HG03196 (cell line): ENCODE data around the gene TRA2B.

Source experiments
- ATAC-seq: cut with Tn5 transposase; IDR thresholded peaks from one replicate; pipeline ENCODE4 v1.9.1; 2021; ENCODE audit not compliant: unreplicated experiment

The TRA2B gene

DNA sequence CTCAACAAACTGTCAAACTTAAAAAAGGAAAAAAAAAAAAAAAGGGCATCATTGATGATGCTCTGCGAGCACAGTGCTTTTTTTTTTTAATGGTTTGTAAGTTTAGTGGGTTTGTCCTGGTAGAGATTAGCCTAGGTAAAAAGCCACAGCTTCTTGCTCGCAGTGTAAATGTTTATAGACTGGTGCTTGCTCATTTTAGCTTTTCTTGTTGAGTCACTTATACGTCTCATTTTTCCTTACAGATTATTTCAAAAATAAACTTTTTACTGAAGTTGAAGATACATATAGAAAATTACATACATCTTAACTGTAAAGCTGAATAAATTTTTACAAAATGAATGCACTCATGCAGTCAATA, 16.5 kb upstream of the TRA2B start:
- ATAC-seq: no peak

DNA sequence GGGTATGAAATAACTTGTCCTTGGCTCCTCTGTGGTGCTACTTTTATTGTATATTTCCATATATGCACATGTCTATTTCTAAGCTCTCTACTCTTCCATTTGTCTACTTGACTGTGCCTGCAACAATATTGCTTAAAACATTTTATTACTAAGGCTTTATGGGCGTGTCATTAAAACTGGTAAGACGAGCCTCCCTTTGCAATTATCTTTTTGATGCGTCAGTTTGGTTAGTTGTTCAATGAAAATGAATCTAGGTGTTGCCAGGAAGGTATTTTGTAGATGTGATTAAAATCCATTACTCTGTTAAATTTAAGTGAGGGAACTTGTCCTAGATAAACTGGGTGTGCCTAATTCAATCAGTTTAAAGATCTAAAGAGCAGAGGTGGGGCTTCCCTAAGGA, 12.9 kb upstream of the TRA2B start:
- ATAC-seq: no peak

DNA sequence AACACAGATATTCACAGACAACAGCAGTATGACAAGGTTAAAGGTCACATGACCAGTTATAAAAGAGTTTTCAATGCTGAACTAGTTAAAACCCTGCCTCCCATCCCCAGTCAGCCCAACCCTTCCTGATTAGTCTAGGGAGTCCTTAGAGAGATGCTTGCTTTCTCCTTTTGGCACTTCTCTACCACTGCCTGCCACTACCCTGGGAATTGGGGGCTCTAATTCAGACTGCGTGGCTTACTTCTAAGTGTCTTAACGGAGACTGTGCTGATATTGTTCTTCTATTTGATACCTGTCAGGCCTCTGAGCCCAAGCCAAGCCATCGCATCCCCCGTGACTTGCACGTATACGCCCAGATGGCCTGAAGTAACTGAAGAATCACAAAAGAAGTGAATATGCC, 11.7 kb upstream of the TRA2B start:
- no peak for ATAC-seq

DNA sequence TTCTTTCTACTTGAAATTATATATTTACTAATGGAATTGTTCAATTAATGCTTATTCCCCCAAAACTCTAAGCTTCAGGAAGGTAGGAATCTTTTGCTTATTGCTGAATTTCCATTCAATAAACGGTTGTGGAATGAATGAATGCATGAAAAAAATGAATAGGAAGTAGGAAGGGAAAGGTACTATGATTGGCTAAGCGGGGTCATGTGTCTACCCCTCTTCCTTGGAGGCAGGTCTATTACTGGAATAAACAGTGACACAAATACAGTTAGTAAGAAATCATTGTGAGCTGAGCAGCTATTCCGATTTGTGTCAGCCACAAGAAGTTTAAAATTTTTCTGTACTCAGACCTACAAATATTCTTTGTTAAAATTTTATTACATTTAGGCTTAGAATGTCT, 10.5 kb upstream of the TRA2B start:
- ATAC-seq: no peak

DNA sequence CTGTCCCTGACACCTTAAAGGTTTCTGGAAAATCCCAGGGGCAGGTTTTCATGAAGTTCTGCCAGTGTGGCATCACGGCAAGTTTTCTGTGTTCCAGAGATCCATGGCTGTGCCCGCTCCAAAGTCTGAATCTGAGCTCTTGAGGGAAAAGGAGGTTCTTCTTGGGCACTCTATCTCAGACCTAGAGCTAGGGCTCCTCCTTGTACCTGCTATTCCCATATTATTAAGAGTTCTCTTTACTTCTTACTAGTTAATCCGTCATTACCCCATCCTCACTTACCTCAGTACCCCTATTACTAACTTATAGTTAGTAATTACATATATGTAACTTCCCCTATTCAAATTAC, 5.9 kb upstream of the TRA2B start:
- ATAC-seq: no peak

DNA sequence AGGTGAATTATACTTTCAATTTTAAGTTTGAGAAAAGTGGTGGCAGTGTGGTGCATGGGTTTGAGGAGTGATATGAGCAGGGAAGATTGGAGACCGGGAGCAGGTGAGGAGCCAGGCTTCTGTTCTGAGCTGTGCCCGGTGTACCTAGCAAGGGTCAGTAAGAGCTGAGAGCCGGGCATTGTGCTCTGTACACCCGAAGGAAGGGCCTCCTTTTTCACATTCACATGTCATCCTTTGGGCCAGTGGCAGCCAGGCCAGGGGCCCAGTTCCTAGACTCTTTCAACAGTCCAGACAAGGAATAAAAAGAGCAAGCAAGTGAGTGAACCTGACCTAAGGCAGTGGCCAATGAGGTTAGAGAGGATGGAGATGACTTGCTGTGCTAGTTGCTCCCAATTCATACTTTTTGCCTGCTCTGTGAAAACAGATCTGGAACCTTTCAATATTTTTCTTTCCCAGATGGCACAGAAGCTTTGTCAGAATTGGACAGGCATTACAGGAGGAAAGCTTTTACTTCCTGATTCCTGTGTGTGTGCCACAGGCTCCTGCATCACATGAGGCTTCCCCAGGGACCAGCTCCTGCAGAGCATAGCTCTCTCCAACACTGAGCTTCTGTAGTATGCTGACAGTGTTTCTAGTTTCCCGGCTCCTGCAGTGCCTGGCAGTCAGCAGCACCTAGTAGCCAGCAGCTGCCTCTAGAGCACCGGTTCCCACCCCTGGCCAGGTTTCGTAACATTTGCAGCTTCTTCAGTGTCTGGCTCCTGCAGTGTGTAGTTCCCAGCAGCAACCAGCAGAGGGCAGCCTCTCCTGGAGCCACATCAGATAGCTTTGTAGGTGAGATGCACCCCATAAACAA, 5.3 kb upstream of the TRA2B start:
- peak; percentile 88 for ATAC-seq

DNA sequence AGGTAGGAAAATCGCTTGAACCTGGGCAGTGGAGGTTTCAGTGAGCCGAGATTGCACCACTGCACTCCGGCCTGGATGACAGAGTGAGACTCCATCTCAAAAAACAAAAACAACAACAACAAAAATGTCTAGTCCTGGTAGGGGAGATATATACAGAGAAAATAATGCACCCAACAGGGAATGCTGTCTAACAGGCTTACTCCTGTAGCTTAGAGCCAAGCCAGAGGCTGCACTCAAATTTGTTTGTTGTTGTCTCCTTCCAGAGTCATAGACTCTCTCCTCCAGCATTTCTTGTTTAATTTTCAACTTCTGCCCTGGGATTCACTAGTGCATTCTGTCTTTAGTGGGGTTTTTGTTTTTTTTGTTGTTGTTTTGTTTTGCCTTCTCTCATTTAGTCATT, 4.6 kb upstream of the TRA2B start:
- no peak for ATAC-seq

DNA sequence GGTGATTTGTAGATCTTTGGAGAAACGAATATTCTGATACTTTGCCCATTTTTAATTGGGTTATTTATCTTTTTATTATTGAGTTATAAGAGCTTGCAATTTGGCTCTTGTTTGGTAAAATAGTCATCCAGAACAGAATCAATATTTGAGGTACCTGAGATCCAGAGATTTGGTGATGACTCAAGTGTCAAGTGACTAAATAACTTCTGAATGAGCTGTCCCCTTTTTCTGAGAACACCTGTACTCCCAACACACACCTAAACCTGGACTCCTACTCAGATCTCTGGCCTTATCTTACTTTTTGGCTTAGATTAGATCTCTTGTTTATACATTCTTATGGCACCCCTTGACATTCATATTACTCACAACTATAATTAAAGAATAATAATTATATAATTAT, 3.1 kb upstream of the TRA2B start:
- ATAC-seq: no peak

DNA sequence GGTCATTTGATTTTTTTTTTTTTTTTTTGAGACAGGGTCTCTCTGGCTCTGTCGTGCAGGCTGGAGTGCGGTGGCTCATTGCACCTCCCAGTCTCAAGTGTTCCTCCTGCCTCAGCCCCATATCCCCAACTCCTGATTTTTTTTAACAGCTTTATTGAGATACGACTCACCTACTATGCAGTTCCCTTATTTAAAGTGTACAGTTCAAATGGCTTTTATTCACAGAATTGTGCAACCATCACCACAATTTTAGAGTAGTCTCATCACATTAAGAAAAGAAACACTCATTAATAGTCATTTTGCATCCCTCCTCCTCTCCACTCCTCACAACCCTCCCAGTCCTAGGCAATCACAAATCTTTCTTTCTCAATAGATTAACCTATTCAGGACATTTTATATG, 1.9 kb upstream of the TRA2B start:
- ATAC-seq: no peak

DNA sequence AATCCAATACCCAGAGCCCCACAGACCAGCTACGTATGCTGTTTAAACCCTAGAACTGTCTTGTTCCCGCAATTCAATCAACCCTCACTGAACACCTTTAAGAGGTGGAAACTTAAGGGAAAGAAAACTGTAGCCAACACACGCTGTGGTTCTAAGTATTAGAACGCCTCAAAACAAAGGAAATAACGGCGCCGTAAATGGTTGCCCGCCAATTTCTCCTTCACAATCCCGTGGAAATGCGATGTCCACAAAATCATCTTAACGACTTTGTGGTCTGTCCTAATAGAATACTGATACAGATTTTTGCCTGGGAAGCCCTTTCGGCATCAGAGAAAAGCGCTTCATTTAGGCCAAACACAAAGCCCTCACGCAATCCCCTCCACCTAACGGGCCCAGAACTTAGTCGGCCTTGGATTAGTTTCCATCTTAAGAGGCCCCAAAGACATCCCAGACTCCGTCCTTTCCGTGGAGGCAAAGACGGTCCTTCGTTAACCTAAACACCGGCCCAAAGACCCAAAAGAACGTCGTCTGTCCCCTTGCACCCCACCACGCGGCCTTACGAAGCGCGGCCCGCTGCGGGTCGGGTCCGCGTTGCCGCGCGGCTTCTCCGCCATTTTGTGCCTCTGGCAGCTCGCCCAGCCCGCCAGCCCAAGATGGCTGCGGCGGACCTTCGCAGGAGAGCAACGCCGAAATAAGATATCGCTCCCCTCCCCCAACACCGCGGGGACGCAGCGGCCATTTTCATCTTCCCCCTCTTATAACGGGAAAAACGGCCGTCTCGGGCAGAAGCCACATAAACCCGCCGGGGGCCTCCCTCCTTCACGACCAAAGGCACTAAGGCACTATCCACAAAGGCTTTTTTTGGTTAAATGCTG, 763 bp downstream of the TRA2B start:
- peak; percentile 49 for ATAC-seq

DNA sequence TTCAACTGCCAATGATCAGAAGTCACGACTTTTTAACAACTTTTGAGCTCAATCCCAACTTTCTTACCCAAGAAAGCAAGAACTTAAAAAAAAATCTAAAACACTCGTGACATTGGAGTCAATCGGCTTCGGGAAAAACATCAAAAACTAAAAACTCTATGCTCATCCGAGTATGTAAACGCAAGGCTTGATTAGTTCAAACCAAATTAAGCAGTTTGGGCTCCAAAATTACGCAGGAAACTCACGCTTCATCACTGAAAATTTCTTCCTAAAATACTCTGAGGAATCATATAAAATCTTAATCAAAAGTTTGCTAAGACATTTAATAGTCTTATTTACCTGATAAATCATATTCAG, 1.6 kb downstream of the TRA2B start:
- ATAC-seq: no peak

DNA sequence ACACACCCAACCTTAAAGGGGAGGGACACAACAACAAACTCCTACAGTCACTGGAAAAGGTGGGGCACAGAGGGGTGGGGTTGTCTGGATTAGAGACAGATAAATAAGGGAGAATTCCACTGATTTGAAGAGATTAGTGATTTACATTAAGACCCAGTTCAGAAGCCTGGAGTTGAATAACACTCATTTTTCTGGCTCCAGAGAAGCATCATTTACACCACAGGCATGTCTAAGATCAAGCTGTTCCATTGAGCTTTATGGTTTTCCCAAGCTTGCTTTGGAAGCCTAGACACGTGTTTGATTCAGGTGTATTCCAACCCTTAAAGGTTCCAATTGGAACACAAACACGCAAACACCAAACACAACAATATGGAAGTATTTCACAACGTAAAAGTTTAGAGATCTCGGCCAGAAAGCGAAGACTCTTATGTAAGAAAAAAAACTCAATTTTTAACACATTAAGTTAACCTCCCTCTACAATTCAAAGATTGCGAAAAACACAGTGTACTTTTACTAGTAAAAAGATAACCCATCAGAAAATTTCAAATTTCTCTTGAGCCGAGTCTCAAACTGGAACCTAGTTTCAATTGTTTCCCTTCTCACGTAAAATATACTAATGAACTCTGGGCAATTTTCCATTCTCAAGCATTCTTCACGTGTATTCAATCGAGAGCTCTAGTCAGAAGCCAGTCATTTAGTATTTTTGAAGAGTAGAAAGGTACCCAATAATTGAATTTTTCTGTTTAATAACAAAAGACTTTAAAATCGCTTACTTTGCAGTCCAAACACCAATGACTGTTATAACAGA, 2.1 kb downstream of the TRA2B start:
- ATAC-seq: no peak

DNA sequence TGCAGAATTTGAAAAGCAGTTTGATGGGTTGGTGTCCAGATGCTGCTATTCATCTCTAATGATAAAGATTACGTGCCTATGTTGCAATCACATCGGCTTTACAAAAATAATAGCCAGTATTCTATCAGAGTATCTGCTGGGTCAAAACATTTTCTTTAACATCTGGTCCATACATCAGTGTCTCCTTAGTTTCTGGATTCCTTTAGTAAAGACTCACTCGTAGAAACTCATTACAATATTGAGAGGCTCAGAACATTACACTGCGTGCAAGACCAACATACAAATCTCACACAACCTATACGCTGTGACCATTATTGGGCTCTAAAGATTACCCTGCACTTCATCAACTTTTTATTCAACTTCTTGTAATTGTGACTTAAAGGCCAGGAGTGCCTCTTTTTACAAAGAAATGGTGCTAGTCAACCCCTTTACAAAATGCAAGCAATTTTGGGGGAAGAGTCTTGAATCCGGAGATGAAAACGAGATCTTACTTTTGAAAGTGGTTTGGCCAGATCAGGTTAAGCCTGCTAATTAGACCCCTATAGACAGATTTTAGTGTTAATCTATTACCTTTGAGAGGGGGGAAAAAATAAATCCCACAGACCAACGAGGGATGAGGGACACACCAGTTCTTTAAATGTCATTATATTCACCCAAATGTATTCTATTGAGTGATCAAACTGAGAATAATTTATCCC, 2.9 kb downstream of the TRA2B start:
- no peak for ATAC-seq

DNA sequence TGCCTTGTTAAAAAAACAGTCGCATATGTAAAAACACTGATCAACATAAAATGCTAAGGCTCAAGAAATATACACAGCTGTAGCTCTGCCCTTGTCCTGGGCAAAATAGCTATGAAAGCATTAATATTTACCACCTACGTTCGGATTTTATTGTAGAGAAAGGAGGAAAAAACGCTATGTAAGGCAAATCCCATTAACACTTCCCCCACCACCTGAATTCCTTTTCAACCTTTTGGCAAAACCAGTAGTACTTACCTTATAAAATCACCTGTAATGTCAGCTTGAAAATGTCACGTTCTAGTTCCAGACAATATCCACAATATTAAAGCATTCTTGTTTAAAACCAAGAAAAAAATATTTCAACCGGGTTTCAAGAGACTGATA, 3.6 kb downstream of the TRA2B start:
- no peak for ATAC-seq

DNA sequence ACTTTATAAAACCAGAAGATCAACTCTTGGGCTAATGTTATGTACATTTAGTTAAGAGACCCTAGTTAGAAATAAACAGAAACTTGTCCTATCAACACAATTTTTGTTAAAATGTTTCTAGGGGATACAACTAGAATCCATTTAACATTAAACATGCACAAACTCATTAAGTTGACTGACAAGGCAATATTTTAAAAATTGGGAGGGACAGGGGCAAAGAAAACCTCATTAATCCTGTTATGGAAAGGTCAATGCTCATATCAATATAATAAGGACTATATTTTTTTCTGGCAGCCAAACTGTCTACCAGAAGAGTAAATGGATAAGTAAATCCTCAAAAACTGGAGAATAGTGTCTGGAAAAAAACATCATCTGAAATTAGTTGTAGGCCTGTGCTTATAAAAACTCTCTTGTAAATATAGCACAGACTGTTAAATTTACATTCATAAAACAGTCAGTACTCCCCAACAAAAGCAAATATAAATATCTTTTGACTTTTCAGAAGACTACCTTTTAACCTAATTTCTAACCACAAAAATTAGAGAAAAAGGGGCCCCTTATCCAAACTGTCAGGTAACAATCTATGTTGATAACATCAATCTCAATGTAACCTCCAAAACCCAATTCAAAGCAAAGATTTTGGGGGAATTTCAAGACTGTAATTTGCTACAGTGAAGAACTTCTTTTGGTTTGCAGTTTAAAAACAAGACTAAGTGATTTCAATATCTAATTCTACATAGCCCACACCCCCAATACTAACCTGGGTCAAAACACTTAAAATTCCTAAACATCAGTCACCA, 4.2 kb downstream of the TRA2B start:
- no peak for ATAC-seq

DNA sequence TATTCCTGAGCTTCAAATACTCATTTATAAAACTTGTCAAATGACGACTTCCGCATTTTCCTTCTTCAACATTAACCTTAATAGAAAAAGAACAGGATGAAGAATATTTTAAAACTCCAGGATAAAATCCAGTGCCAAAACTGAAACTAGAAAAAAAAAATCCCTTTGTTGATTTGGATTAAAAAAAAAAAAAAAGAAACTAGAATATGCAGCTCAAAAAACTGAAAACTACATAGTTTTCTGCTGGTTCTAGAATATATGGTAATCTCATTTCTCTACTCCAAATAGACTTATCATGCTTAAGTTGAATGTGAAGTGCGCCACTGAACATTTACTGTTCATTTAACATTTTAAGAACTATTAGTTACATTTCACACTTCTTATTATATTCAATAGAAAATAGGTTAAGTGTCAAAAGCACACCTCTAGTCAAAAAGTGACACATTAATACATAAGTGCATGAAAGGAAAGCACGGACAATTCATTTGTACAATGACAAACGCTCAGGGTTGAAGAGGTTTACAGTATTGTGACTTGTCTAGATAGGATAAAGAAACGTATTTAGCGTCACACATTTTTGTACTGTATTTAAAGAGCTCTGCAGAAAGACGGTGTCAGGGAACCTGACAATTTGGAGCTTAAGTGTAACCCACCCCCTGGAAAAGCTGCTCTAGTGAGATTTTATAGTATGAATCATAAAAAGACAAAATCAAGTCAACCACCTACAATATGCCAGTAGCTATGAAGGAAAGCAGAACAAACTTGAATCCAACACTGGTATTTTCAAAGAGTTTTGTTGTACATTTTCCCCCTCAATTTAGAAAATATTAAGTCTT, 5.8 kb downstream of the TRA2B start:
- ATAC-seq: no peak

DNA sequence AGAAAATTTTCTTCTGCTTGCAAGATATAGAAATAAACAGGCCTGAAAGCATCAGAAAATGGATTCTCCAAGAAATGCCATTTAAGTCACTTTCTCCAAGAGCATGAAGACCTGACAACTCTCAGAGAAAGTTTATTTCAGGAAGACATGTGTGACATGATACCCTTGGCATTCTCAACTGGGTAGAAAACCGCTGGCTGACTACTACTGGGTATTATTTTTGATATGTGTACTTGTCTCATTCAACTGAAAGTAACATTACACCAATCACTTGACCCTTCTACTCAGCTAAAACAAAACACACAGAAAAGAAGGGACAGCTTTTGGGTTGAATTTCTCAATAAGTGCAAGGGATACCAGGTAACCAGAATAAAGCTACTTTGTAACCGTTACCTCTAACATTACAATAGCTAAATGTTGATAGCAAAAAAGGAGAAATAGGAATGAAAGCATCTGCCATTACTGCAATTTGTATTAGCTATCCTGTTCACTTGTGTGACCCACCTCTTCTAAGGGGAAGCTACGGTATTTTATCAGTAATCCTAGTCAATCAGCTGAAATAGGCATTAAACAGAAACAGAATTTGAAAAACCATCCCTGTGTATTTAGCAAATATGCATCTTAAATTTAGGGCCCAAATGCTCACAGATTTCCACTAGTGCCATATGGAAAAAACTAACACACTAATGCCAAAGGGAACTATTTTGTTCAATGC, 7.3 kb downstream of the TRA2B start:
- ATAC-seq: no peak

DNA sequence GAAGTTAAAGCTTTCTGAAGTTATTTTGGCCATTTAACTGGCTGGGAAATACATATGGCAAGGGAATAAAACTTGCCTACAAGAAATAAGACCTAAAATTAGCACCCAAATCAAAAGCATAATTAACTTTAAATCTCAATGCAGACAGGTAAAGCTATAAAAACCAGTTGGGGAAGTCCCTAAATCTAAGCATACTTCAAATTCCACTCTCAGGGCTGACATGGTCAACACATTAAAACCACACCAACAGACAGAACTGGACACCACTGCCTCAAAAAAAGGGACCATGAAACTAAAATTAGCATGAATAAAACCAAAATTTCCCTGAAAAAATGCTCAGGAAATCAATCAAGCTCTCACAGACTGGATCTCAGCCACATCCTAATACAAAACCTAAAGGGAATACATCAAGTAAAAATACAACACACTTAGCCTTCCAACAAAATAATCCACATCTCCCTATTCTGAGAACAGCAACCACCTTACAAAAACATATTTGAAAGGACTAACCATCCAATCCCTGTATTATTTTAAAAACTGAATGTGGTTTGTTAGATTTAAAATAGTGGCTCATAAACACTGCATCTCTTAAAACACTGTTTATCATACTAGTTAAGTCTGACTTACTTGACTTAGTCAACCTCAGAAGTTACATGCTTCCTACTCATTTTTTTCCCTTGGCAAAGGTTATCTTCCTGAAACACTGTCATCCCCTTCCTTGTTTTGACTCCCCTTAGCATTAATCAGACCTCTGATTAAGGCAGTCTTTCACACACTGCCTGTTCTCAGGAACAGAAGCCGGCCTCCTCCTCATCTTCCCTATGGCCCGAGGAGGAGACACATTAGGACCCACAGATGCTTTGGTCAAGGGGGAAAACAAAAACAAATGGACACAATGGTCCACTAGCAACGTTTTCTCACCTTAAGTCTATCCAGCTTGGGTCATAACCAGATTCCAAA, 8.3 kb downstream of the TRA2B start:
- ATAC-seq: no peak
